Neural crest cell (in vitro differentiated cells): Measurements from ENCODE around the gene EPB41L3. TPM values are rescaled to one million over a fixed set of nuclear protein-coding genes. Genes with fewer than 3 reads are reported as not detected.

Experiments used
- DNase-seq: peaks from one replicate; pipeline ENCODE4 v3.0.0; 2021; ENCODE audit warnings: low read depth, mixed read lengths, low spot score
- H3K27ac Mint-ChIP-seq: one replicate; pipeline ENCODE4 v1.8.0; 2021; ENCODE audit warnings: mild to moderate bottlenecking, mixed read lengths; ENCODE audit not compliant: unreplicated experiment
- H3K27me3 Mint-ChIP-seq: 2 replicates; pipeline ENCODE4 v1.8.0; 2021; ENCODE audit warnings: low read depth, mild to moderate bottlenecking, mixed read lengths
- H3K36me3 Mint-ChIP-seq: 2 replicates; pipeline ENCODE4 v1.8.0; 2021; ENCODE audit warnings: low read depth, mild to moderate bottlenecking, mixed read lengths
- H3K4me1 Mint-ChIP-seq: 2 replicates; pipeline ENCODE4 v1.8.0; 2021; ENCODE audit warnings: mixed read lengths
- H3K4me3 Mint-ChIP-seq: one replicate; pipeline ENCODE4 v1.8.0; 2021; ENCODE audit warnings: mild to moderate bottlenecking, mixed read lengths
- H3K9me3 Mint-ChIP-seq: 2 replicates; pipeline ENCODE4 v1.8.0; 2021; ENCODE audit warnings: mixed read lengths
- total RNA-seq: library from RNA; stranded (reverse); gene quantifications from 2 replicates; pipeline ENCODE4 v1.2.1, GENCODE V29; 2021
- TF ChIP-seq, protein P1 (sequence below): fragments of 200-600 bp; sonication (generic); conservative IDR thresholded peaks from 2 replicates; pipeline ENCODE4 v1.5.0; 2021; ENCODE audit warnings: antibody characterized with exemption, mild to moderate bottlenecking

Gene EPB41L3
- total RNA-seq, 1 donor from 2014 or later = 13.1 TPM

DNA sequence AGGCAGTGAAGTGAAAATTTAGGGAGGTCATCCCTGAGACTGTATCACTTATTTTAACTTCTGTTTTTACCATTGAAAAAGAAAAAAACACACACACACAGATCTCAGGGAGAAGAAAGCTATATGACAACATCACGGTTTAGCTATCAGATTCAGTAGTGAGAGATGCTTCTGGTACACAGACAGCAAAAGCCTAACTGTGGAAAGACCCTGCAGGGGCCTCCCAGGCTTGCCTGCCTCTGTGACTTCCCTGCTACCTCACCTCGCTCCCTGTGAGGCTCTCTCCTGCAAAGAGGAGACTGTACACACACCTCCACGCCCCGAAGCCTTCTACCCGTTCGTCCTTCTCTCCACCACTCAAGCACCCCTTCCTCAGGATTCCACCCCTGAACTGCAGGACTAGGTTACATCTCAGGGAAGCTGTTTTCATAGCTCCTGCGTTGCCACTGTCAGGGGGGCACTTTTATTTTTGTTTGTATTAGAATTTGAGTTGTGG is 86.3 kb downstream of the EPB41L3 start:
- Mint-ChIP-seq H3K27me3 (no peaks in the 10 kb centered on the region), H3K4me3 (no peak overlapping the region), H3K4me1 (peaks cover 14% of the 10 kb centered on the region), H3K9me3 (no peaks in the 10 kb centered on the region), H3K36me3 (no peaks in the 10 kb centered on the region), H3K27ac (no peak overlapping the region)
- no peak for DNase-seq
- TF ChIP-seq, protein P1, sequence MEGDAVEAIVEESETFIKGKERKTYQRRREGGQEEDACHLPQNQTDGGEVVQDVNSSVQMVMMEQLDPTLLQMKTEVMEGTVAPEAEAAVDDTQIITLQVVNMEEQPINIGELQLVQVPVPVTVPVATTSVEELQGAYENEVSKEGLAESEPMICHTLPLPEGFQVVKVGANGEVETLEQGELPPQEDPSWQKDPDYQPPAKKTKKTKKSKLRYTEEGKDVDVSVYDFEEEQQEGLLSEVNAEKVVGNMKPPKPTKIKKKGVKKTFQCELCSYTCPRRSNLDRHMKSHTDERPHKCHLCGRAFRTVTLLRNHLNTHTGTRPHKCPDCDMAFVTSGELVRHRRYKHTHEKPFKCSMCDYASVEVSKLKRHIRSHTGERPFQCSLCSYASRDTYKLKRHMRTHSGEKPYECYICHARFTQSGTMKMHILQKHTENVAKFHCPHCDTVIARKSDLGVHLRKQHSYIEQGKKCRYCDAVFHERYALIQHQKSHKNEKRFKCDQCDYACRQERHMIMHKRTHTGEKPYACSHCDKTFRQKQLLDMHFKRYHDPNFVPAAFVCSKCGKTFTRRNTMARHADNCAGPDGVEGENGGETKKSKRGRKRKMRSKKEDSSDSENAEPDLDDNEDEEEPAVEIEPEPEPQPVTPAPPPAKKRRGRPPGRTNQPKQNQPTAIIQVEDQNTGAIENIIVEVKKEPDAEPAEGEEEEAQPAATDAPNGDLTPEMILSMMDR = no peak

DNA sequence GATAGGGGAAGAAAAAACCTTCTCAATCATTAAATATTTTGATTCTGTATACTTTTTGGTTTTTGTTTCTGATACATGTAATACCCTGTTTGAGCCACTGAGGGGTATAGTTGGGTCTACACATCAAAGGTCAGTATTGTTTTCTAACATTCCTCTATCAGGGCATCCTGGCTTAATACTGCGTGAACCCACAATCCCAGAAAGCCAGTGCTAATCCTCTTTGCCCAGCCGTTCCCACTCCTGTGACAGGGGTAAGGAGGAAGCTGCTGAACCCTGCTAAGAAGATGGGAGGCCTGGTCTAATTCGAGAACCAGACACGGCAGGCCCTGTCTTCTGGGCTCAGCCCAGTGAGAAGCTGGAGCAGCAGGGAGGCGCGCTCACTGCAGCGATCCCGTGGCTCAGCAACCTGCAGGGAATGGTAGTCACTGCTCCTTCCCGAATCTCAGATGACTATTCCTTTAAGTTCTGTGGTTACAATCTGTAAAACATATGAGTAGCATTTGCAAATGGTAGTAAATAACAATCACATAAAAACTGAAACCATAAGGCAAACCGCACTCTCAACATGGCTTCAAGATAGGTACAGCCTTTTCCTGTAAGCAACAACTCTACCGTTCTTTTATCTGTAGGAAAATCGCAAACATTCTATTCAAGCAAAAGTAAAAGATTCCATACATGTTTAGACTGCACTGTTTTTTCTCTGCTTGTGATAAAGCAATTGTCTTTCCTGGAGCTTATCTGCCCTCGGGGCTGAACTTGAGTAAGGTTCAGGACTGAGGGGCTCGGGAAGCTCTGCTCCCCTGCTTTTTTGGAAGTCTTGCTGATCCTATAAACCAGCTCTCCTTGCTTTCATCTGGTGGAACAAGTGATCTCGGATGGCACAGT is 87.0 kb downstream of the EPB41L3 start:
- H3K4me1 Mint-ChIP-seq = peaks cover 14% of the 10 kb centered on the region
- no peak overlapping the region for H3K4me3 Mint-ChIP-seq
- no peaks in the 10 kb centered on the region for H3K9me3 Mint-ChIP-seq
- no peak for DNase-seq
- TF ChIP-seq, protein P1 = peak; percentile 63
- H3K27ac Mint-ChIP-seq = no peak overlapping the region
- no peaks in the 10 kb centered on the region for H3K27me3 Mint-ChIP-seq
- H3K36me3 Mint-ChIP-seq = no peaks in the 10 kb centered on the region

DNA sequence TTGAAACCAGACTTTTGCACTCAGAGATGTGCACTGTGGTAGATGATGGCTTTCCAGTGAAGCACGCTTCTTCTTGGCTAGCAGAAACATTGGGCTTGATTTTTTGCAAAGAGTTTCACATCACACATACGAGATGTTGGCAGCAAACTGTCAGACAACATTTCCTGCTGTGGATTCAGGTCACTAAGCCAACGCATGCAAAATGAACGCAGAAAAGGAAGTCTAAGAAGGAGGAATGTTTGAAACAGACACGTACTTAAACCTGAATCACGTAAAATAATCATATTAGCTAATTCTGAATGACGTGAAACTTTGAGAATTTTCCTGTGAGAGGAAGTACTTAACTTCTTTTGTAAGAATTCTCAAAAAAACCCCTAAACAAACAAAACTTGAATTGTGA is 88.1 kb downstream of the EPB41L3 start:
- H3K9me3 Mint-ChIP-seq = no peaks in the 10 kb centered on the region
- no peak overlapping the region for H3K4me3 Mint-ChIP-seq
- H3K27me3 Mint-ChIP-seq = no peaks in the 10 kb centered on the region
- peaks cover 14% of the 10 kb centered on the region for H3K4me1 Mint-ChIP-seq
- TF ChIP-seq, protein P1 = no peak
- no peaks in the 10 kb centered on the region for H3K36me3 Mint-ChIP-seq
- DNase-seq = no peak
- H3K27ac Mint-ChIP-seq = no peak overlapping the region

DNA sequence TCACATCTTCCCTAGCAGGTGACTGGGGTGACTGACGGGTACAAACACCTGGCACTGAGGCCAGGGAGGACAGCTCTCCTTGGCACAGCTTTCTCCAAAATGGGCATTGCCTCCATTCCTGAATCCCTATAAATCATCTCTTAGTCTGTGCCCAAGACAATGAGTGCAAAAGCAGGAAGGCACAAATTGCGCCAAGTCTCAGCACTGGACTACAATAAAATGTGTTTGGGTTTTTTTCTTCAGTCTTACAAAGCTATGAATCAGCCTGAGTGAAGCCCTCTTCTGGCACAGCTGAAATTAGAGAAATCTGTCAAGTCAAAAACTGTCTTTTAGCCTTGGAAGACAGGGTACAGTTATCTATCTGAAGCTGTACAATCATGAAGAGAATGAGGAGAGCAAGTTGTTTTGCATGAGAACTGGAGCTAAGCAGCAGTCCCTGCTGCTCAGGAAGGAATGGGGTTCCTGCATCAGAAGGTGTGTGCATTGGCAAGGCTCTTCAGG is 90.8 kb downstream of the EPB41L3 start:
- Mint-ChIP-seq H3K4me1 (peaks cover 14% of the 10 kb centered on the region), H3K27ac (no peak overlapping the region), H3K4me3 (no peak overlapping the region), H3K27me3 (no peaks in the 10 kb centered on the region), H3K36me3 (no peaks in the 10 kb centered on the region), H3K9me3 (no peaks in the 10 kb centered on the region)
- no peak for DNase-seq
- TF ChIP-seq, protein P1 = no peak

DNA sequence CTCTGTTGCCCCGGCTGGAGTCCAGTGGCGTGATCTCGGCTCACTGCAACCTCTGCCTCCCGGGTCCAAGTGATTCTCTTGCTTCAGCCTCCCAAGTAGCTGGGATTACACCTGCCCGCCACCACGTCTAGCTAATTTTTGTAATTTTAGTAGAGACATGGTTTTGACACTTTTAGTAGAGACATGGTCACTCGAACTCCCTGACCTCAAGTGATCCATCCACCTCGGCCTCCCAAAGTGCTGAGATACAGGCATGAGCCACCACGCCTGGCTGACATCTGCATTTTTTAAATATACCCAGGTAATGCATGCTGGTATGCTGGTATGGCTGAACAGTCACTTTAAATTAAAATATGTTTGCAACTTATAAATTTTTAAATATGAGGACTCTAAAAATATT is 91.9 kb downstream of the EPB41L3 start:
- no peaks in the 10 kb centered on the region for H3K36me3 Mint-ChIP-seq
- no peak overlapping the region for H3K4me3 Mint-ChIP-seq
- no peaks in the 10 kb centered on the region for H3K27me3 Mint-ChIP-seq
- H3K27ac Mint-ChIP-seq = no peak overlapping the region
- no peak for DNase-seq
- H3K4me1 Mint-ChIP-seq = peaks cover 8% of the 10 kb centered on the region
- H3K9me3 Mint-ChIP-seq = no peaks in the 10 kb centered on the region
- TF ChIP-seq, protein P1 = no peak
